Muscle of leg (tissue), 11 donors: Measurements from ENCODE around the gene EXOC3. TPM values are rescaled to one million over a fixed set of nuclear protein-coding genes. Genes with fewer than 3 reads are reported as not detected.
"Not testable (repeated sequence)": the region's sequence is repeated elsewhere in the genome, so short reads cannot be mapped to it uniquely, and the experiment has no call there.

Experiments
- DNase-seq: peaks from one replicate; pipeline ENCODE4 v3.0.0; 2013
- H3K27ac ChIP-seq: one replicate; pipeline ENCODE4 v1.5.1; 2013; ENCODE audit warnings: mild to moderate bottlenecking, low read length, control low read depth
- H3K27me3 ChIP-seq: one replicate; pipeline ENCODE4 v1.6.1; 2013; ENCODE audit warnings: low read length; ENCODE audit not compliant: control insufficient read depth, insufficient read depth
- H3K36me3 ChIP-seq: one replicate; pipeline ENCODE4 v1.6.1; 2013; ENCODE audit warnings: low read length; ENCODE audit not compliant: control insufficient read depth, insufficient read depth
- H3K4me1 ChIP-seq: one replicate; pipeline ENCODE4 v1.6.1; 2013; ENCODE audit warnings: low read length; ENCODE audit not compliant: control insufficient read depth, insufficient read depth
- H3K4me3 ChIP-seq: one replicate; pipeline ENCODE4 v1.5.1; 2013; ENCODE audit warnings: low read length, control low read depth
- H3K9me3 ChIP-seq: replicated peaks from 2 replicates; pipeline ENCODE4 v1.6.1; 2013; ENCODE audit warnings: low read depth, low read length; ENCODE audit not compliant: control insufficient read depth
- WGBS: methylation state at CpG from one replicate; pipeline ENCODE4 v1.1.5; 2013; ENCODE audit warnings: missing lambda C conversion rate; ENCODE audit not compliant: insufficient coverage; 5-methylcytosine and 5-hydroxymethylcytosine counted together
- polyA plus RNA-seq, 8 donors: library from polyadenylated mRNA; unstranded; fragments of 120-200 nt; gene quantifications; one replicate each; pipeline versions ENCODE4 v1.2.1 to v1.2.3, GENCODE V29; 2013; ENCODE audit warnings: inconsistent platforms in 1 of 8, low replicate concordance in 1 of 8; ENCODE audit not compliant: insufficient read length in 8 of 8, insufficient read depth in 1 of 8
- total RNA-seq: library from RNA; stranded (reverse); fragments of 120-200 nt; gene quantifications from one replicate; pipeline ENCODE4 v1.2.4, GENCODE V29; 2013

Gene EXOC3
- total and polyA plus RNA-seq, 9 donors, result 28.0 to 44.8 (median 35.9) TPM

- DNase-seq, result no peak
- no CpG with 5 or more reads among the region's 6 CpGs for WGBS
- no peaks in the 10 kb centered on the region for H3K4me1 ChIP-seq
These were observed 35.9 kb upstream of the EXOC3 start for GRCh38 chr5:407051-407450.

GRCh38 chr5:407801-408268 lies 35.1 kb upstream of the EXOC3 start:
- H3K9me3 ChIP-seq, result no peaks in the 10 kb centered on the region
- WGBS, result 75% methylated on average over 2 of the region's 8 CpGs
- H3K27me3 ChIP-seq, result peaks cover 8% of the 10 kb centered on the region
- no peaks in the 10 kb centered on the region for H3K36me3 ChIP-seq
- H3K4me3 ChIP-seq, result no peak overlapping the region
- no peak for DNase-seq
- H3K27ac ChIP-seq, result no peak overlapping the region
- H3K4me1 ChIP-seq, result no peaks in the 10 kb centered on the region

More at GRCh38 chr5:407051-407450, 35.9 kb upstream of the EXOC3 start:
- Histone ChIP-seq H3K36me3 (no peaks in the 10 kb centered on the region), H3K27me3 (peaks cover 8% of the 10 kb centered on the region), H3K27ac (no peak overlapping the region), H3K9me3 (no peaks in the 10 kb centered on the region), H3K4me3 (no peak overlapping the region)

- Histone ChIP-seq H3K4me3 (no peak overlapping the region), H3K27ac (no peak overlapping the region), H3K27me3 (peaks cover 2% of the 10 kb centered on the region), H3K4me1 (peaks cover 10% of the 10 kb centered on the region), H3K9me3 (no peaks in the 10 kb centered on the region), H3K36me3 (no peaks in the 10 kb centered on the region)
- no peak for DNase-seq
- no CpG with 5 or more reads among the region's 2 CpGs for WGBS
These were observed 32.0 kb upstream of the EXOC3 start for GRCh38 chr5:410911-411517.

DNA sequence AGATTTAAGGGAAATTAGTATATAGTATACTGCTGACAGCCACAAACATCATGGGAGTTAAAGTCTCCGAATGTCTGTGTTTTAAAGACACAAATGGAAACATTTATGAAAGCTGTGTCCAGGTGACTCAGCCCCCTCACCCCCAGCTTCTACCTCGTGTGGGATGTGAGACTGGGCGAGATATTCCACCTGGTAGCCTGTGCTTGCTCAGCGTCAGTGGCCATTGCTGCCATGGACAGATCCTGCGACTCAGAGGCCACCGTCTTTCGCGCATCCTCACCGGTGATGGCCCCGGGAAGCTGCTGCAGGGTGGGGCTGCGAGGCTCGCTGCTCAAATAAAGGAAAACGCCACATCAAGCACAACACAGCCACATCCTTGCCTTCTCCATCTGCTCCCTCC lies 31.2 kb upstream of the EXOC3 start:
- Histone ChIP-seq H3K4me1 (peaks cover 12% of the 10 kb centered on the region), H3K27me3 (no peaks in the 10 kb centered on the region), H3K36me3 (no peaks in the 10 kb centered on the region), H3K9me3 (no peaks in the 10 kb centered on the region), H3K27ac (no peak overlapping the region), H3K4me3 (no peak overlapping the region)
- WGBS, result 71% methylated on average over 11 of the region's 13 CpGs
- no peak for DNase-seq

DNA sequence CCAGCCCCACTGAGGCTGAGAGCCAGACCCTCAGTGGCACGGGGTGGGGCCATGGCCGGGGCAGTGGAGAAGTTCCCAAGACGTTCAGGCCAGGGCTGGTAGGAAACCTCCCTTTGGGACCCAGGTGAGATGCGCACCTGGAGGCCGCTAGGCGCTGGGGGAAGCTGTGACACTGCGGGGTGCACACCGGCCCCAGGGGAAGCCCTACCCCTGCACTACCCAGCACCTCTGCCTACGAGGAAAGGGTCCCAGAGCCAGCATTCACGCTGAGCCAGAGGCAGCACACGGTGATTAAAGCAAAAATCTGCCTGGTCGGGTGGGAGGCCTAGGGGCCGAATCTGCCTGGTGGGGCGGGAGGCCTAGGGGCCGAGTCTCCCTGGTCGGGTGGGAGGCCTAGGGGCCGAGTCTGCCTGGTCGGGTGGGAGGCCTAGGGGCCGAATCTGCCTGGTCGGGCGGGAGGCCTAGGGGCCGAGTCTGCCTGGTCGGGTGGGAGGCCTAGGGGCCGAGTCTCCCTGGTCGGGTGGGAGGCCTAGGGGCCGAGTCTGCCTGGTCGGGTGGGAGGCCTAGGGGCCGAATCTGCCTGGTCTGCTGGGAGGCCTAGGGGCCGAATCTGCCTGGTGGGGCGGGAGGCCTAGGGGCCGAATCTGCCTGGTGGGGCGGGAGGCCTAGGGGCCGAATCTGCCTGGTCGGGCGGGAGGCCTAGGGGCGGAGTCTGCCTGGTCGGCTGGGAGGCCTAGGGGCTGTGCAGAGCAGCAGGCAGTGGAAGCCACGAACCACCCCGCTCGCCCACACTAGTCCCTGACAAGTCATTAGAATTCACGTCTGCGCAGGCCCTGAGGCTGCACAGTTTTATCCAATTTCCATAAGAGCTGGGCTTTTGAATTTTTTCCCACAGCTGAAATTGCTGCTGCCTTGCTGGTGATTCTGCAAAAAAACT lies 27.7 kb upstream of the EXOC3 start:
- 66% methylated on average over 40 of the region's 42 CpGs for WGBS
- not testable (repeated sequence) for H3K27me3 ChIP-seq, H3K36me3 ChIP-seq, H3K4me3 ChIP-seq, H3K9me3 ChIP-seq
- Histone ChIP-seq H3K4me1 (peaks cover 25% of the 10 kb centered on the region), H3K27ac (peak overlapping the region; percentile 47)
- peak; percentile 94 for DNase-seq

GRCh38 chr5:415928-416635 lies 26.9 kb upstream of the EXOC3 start:
- Histone ChIP-seq H3K27me3 (no peaks in the 10 kb centered on the region), H3K27ac (no peak overlapping the region), H3K36me3 (no peaks in the 10 kb centered on the region), H3K4me3 (no peak overlapping the region), H3K4me1 (peaks cover 25% of the 10 kb centered on the region), H3K9me3 (no peaks in the 10 kb centered on the region)
- 83% methylated on average over 19 of the region's 24 CpGs for WGBS
- no peak for DNase-seq

DNA sequence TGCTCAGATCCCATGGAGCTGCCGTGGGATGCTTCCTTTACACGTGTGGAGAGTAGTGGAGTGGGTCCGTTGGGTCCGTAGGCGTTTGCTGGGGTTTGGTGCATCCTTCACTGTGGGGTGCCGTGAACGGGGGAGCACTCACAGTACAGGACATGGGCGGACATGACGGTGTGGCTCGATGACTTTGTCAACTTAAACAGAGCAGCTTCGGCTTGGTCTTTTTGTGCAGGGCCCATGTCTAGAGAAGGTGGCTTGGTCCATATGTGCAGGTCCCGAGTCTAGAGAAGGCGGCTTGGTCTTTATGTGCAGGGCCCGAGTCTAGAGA lies 26.4 kb upstream of the EXOC3 start:
- no peak overlapping the region for H3K4me3 ChIP-seq
- 94% methylated on average over 12 of the region's 14 CpGs for WGBS
- H3K9me3 ChIP-seq, result no peaks in the 10 kb centered on the region
- no peaks in the 10 kb centered on the region for H3K36me3 ChIP-seq
- H3K27me3 ChIP-seq, result no peaks in the 10 kb centered on the region
- H3K4me1 ChIP-seq, result peaks cover 25% of the 10 kb centered on the region
- DNase-seq, result no peak
- H3K27ac ChIP-seq, result no peak overlapping the region

DNA sequence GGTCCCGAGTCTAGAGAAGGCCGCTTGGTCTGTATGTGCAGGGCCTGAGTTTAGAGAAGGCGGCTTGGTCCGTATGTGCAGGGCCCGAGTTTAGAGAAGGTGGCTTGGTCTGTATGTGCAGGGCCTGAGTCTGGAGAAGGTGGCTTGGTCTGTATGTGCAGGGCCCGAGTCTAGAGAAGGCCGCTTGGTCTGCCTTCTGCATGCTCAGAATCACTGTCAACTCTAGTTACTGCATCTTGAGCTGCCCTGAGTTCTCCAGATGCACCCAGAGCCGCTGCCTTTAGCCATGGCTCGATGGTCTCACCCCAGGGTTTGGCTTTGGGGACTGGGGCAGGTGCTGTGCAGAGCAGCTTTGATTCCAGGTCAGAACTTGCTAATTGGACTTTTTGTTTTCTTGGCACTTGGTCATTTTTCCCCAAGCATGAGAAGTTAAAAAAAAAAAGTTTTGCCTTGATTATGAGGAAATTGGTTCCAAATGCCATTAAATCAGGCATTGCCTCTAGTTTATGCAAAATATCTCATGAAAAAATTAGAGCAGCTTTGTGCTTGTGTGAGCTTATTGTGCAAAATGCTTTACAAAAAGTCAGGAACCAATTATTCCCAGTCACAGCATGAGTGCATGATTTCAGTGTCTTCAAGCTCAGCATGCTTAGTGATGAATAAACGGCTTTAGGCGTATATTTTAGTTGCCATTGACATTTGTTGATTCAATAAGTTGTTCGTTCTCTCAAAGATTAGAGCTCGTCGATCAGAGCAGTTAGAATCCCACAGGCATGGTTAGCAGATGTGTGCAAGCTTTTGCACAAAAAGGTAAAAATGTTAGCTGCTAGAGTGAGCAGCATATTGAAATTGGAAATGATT lies 25.4 kb upstream of the EXOC3 start:
- 82% methylated on average over 14 of the region's 14 CpGs for WGBS
- no peaks in the 10 kb centered on the region for H3K9me3 ChIP-seq
- H3K4me1 ChIP-seq, result peaks cover 31% of the 10 kb centered on the region
- H3K27me3 ChIP-seq, result no peaks in the 10 kb centered on the region
- no peaks in the 10 kb centered on the region for H3K36me3 ChIP-seq
- no peak overlapping the region for H3K27ac ChIP-seq
- DNase-seq, result no peak
- no peak overlapping the region for H3K4me3 ChIP-seq

DNA sequence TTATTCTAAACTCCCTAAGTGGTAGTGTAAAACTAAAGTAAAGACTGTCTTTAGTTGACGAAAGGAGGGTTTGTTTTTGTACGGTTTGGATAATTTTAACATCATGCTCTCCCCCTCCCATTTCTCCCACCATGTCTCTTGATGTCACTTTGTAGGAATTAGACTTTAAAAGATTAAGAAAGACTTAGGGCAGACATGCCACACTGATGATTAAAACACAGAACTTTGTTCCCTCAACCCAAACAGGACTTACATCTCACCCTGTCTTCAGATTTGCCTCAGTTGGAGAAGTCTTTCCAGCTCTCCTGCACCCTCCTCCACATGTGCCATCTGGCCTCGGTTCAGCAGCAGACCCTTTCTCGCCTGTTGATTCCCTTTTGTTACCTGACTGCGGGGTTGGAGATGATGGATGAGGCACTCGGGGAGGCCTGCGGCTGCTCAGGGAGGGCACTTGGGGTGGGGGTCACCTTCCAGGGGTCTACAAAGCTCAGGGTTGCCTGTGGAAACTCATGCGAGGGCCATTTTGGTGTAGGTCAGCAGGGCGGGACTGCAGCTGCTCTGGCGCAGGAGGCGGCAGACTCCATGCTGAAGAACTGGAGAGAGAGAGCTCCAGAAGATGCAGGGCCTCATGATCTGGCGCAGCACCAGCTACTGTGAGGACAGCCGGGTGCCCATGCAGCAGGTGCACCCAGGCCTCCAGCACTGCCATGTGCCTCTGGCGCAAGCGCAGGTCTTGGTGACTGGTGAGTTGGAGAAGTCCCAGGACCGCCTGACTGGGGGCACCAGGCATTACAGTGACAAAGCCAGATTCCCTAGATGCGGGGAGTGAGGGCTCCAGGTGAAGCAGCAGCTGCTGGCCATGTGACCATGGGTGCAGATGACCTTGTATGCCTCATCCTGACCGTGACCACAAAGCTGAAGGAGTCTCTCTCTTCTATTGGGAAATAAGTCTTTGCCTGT lies 24.5 kb upstream of the EXOC3 start:
- 81% methylated on average over 13 of the region's 18 CpGs for WGBS
- Histone ChIP-seq H3K36me3 (no peaks in the 10 kb centered on the region), H3K27ac (peak overlapping the region; percentile 66), H3K4me1 (peaks cover 36% of the 10 kb centered on the region), H3K4me3 (no peak overlapping the region), H3K9me3 (no peaks in the 10 kb centered on the region), H3K27me3 (no peaks in the 10 kb centered on the region)
- DNase-seq, result peak; percentile 85
